A673 (cell line): Measurements from ENCODE around the gene UBD. TPM values are rescaled to one million over a fixed set of nuclear protein-coding genes. Genes with fewer than 3 reads are reported as not detected.

Source experiments
- BruUV-seq: library from RNA; stranded (reverse); fragments of 400-500 nt; replicated peaks from 2 replicates; lab custom pipeline; 2021; lab: Mats Ljungman, UMichigan
- CTCF ChIA-PET: fragments of 300-600 bp; sonication (Branson Sonifier 250); formaldehyde crosslinking; loops from one replicate; lab custom pipeline; 2022; ENCODE audit warnings: antibody characterized with exemption; lab: Charles Lee
- POLR2A ChIA-PET: fragments of 300-600 bp; sonication (Branson Sonifier 250); formaldehyde crosslinking; loops from one replicate; lab custom pipeline; 2022; ENCODE audit warnings: antibody characterized with exemption; ENCODE audit not compliant: low non-redundant PET; lab: Charles Lee
- DNase-seq: peaks from one replicate; pipeline ENCODE4 v3.0.0-alpha.2; 2015; ENCODE audit warnings: low spot score
- H3K27ac ChIP-seq: fragments of 200-600 bp; sonication (generic); 2 replicates; pipeline ENCODE4 v1.5.1; 2016; ENCODE audit warnings: mixed run types, low read depth, mild to moderate bottlenecking, mixed read lengths, antibody characterized with exemption, low read length; ENCODE audit not compliant: poor library complexity, severe bottlenecking
- H3K27me3 ChIP-seq: fragments of 200-600 bp; sonication (generic); replicated peaks from 2 replicates; pipeline ENCODE4 v1.6.1; 2017; ENCODE audit warnings: mixed run types, low read depth, mild to moderate bottlenecking, mixed read lengths, antibody characterized with exemption, low read length; ENCODE audit not compliant: insufficient read depth, poor library complexity
- H3K36me3 ChIP-seq: fragments of 200-600 bp; sonication (generic); 2 replicates; pipeline ENCODE4 v1.6.1; 2016; ENCODE audit warnings: mixed run types, mild to moderate bottlenecking, mixed read lengths, antibody characterized with exemption, low read length; ENCODE audit not compliant: insufficient read depth, poor library complexity, severe bottlenecking
- H3K4me1 ChIP-seq: fragments of 200-600 bp; sonication (generic); 2 replicates; pipeline ENCODE4 v1.6.1; 2017; ENCODE audit warnings: mixed run types, mild to moderate bottlenecking, mixed read lengths, antibody characterized with exemption, low read length; ENCODE audit not compliant: insufficient read depth, poor library complexity, severe bottlenecking
- H3K4me3 ChIP-seq: fragments of 200-600 bp; sonication (generic); 2 replicates; pipeline ENCODE4 v1.5.1; 2016; ENCODE audit warnings: low read depth, mixed run types, mild to moderate bottlenecking, mixed read lengths, low read length; ENCODE audit not compliant: poor library complexity, severe bottlenecking
- H3K9me3 ChIP-seq: fragments of 200-600 bp; sonication (generic); 2 replicates; pipeline ENCODE4 v1.6.1; 2016; ENCODE audit warnings: mixed run types, low read depth, mild to moderate bottlenecking, mixed read lengths, antibody characterized with exemption, low read length; ENCODE audit not compliant: poor library complexity, severe bottlenecking
- EZH2 ChIP-seq: fragments of 200-600 bp; sonication (generic); IDR thresholded peaks from 2 replicates; pipeline ENCODE4 v1.6.1; 2017; ENCODE audit warnings: borderline replicate concordance, low read depth, mild to moderate bottlenecking, mixed read lengths, antibody characterized with exemption, low read length; ENCODE audit not compliant: poor library complexity, severe bottlenecking
- intact Hi-C: fragments of 100-400 bp; cut with micrococcal nuclease; formaldehyde crosslinking; loops from one replicate; pipeline ENCODE4 v1.10.0; 2022; ENCODE audit not compliant: unreplicated experiment
- total RNA-seq: library from RNA; stranded (reverse); gene quantifications from 2 replicates; pipeline ENCODE4 v1.2.3, GENCODE V29; 2021
- TF ChIP-seq, protein P1 (sequence below): fragments of 300-800, 200-600 bp; sonication (generic); conservative IDR thresholded peaks from 2 replicates; pipeline ENCODE4 v1.5.1; 2017; ENCODE audit warnings: low read depth, mild to moderate bottlenecking, antibody characterized with exemption, low read length, moderate library complexity, mixed read lengths

The UBD gene
- total RNA-seq, 1 experiment from 2014 or later, result not detected

DNA sequence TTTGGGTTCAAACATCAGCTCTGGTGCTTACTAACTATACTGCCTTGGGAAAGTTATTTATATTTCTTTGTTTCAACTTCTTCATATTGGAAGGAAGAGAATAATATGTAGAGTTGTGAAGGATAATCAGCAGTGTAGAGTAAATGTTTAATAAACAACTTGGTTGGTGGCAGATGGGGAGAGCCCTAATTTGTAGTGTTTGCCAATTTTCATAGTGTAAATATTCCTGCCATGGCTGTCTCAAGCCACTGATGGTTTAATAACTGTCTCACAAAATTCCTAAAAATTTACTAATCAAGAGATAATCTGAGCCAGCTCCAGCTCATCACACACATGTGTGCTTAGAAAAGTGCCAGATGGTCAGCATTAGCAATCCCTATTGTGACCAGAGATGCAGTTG lies 25.3 kb upstream of the UBD start, which contains the start of gene OR2H2:
Gene OR2H2, plus strand, starts transcription at position 301 of the 400 bp plus-strand sequence. CDS start 2,824 bp downstream, outside the sequence.
- POLR2A ChIA-PET, result no interaction called here
- intact Hi-C loops, result loop anchor here (5.0 to 10.0 kb wide), 2 partner anchors 208 to 570 kb away; partner anchors contain the start of gene OR12D3
- CTCF ChIA-PET, result interaction anchor here (0.6 kb wide), 1 partner anchor 876 kb away, joined by 12 read pairs; no protein-coding TSS in a partner anchor
- H3K4me3 ChIP-seq, result no peak within 1 kb of the TSS
- TF ChIP-seq, protein P1, sequence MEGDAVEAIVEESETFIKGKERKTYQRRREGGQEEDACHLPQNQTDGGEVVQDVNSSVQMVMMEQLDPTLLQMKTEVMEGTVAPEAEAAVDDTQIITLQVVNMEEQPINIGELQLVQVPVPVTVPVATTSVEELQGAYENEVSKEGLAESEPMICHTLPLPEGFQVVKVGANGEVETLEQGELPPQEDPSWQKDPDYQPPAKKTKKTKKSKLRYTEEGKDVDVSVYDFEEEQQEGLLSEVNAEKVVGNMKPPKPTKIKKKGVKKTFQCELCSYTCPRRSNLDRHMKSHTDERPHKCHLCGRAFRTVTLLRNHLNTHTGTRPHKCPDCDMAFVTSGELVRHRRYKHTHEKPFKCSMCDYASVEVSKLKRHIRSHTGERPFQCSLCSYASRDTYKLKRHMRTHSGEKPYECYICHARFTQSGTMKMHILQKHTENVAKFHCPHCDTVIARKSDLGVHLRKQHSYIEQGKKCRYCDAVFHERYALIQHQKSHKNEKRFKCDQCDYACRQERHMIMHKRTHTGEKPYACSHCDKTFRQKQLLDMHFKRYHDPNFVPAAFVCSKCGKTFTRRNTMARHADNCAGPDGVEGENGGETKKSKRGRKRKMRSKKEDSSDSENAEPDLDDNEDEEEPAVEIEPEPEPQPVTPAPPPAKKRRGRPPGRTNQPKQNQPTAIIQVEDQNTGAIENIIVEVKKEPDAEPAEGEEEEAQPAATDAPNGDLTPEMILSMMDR, result no peak
- no peak for TF ChIP-seq EZH2
- no peaks in the 10 kb centered on the region for H3K36me3 ChIP-seq
- H3K4me1 ChIP-seq, result no peaks in the 10 kb centered on the region
- no TSS peak for BruUV-seq
- no peak within 1 kb of the TSS for H3K27ac ChIP-seq
- DNase-seq, result no peak
- no peaks in the 10 kb centered on the region for H3K9me3 ChIP-seq
- H3K27me3 ChIP-seq, result peaks cover 9% of the 10 kb centered on the region

DNA sequence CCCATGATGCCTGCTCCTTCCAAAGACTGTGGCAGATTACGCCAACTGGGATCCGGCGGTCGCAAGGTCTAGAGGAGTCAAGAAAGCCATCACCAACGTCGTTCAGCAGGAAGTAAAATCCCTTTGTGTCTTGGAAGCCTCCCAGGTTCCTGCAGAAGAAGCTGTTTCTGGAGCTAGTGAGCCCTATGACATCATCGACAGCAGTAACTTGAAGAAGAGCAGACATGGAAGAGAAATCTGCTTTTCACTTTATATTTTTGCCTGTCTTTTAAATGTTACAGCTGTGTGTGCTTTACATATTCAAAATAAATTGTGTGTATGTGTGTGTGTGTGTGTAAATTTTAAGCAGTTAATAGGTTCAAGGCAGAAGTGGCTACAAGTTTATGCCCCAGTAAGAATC lies 18.0 kb upstream of the UBD start:
- no peak overlapping the region for H3K4me3 ChIP-seq
- no peaks in the 10 kb centered on the region for H3K36me3 ChIP-seq
- TF ChIP-seq, protein P1, result no peak
- no peak for TF ChIP-seq EZH2
- H3K9me3 ChIP-seq, result no peaks in the 10 kb centered on the region
- no TSS peak for BruUV-seq
- peaks cover 18% of the 10 kb centered on the region for H3K27me3 ChIP-seq
- DNase-seq, result no peak
- CTCF ChIA-PET, result no interaction called here
- POLR2A ChIA-PET, result no interaction called here
- H3K27ac ChIP-seq, result no peak overlapping the region
- intact Hi-C loops, result no loop called here
- no peaks in the 10 kb centered on the region for H3K4me1 ChIP-seq

DNA sequence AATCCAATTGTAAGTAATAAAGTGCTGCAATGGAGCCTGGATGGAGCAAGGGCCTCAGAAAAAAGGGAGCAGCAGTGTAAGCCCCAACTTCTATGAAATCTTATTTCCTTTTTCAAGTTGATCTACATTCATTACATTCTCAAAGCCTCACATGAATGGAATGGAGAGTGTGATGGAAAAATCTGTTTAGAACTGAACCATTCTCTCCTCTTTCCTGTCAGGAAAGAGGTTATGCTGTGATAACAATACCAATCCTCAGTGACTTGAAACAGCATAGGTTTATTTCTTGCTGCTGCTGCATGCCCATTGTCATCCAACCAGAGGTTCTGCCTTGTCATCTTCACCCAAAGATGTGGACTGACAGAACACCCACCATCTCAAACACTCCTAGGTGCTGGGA lies 16.5 kb upstream of the UBD start:
- Histone ChIP-seq H3K4me1 (no peaks in the 10 kb centered on the region), H3K36me3 (no peaks in the 10 kb centered on the region), H3K9me3 (no peaks in the 10 kb centered on the region), H3K27ac (no peak overlapping the region), H3K4me3 (no peak overlapping the region), H3K27me3 (peaks cover 32% of the 10 kb centered on the region)
- DNase-seq, result no peak
- CTCF ChIA-PET, result no interaction called here
- POLR2A ChIA-PET, result no interaction called here
- TF ChIP-seq, protein P1, result no peak
- TF ChIP-seq EZH2, result no peak
- BruUV-seq, result no TSS peak
- intact Hi-C loops, result no loop called here
